Gastrocnemius medialis (tissue), 4 donors: ENCODE measurements around the gene CNKSR3. TPM values are rescaled to one million over a fixed set of nuclear protein-coding genes. Genes with fewer than 3 reads are reported as not detected.

Experiments
- ATAC-seq, 2 donors: fragments of 150-250 bp; one replicate each; pipeline ENCODE4 v1.9.1; 2016
- DNase-seq, 2 donors: peaks; one replicate each; pipeline ENCODE4 v3.0.0-alpha.2; 2019
- H3K27ac ChIP-seq, 4 donors: fragments of 200-600 bp; sonication (generic); 1 replicate in 1 of 4; 2 replicates in 3 of 4; pipeline ENCODE4 v1.5.1; 2016 to 2018; ENCODE audit warnings: mild to moderate bottlenecking in 2 of 4, moderate library complexity in 1 of 4
- H3K27me3 ChIP-seq, 3 donors: fragments of 200-600 bp; sonication (generic) in 2 of 3; 1 replicate in 1 of 3; 2 replicates in 2 of 3; pipeline versions ENCODE4 v1.5.1 to v1.6.0; 2016 to 2019; ENCODE audit warnings: mild to moderate bottlenecking in 1 of 3, moderate library complexity in 1 of 3
- H3K36me3 ChIP-seq, 2 donors: fragments of 200-600 bp; sonication (generic) in 1 of 2; one replicate each; pipeline ENCODE4 v1.5.1; 2017 to 2018
- H3K4me1 ChIP-seq, 2 donors: fragments of 200-600 bp; sonication (generic) in 1 of 2; one replicate each; pipeline ENCODE4 v1.5.1; 2016 to 2017; ENCODE audit warnings: mild to moderate bottlenecking in 2 of 2
- H3K4me3 ChIP-seq, 4 donors: fragments of 200-600 bp; sonication (generic) in 3 of 4; 1 replicate in 1 of 4; 2 replicates in 3 of 4; pipeline ENCODE4 v1.5.1; 2016 to 2019; ENCODE audit warnings: mild to moderate bottlenecking in 2 of 4
- H3K9me3 ChIP-seq, 3 donors: fragments of 200-600 bp; sonication (generic) in 2 of 3; 1 replicate in 1 of 3; 2 replicates in 2 of 3; pipeline ENCODE4 v1.5.1; 2016 to 2019
- CTCF ChIP-seq, 5 experiments: fragments of 450-650 bp in 3 of 5; fragments of 200-600 bp in 2 of 5; sonication (generic) in 2 of 5; IDR thresholded peaks in 4 of 5; conservative IDR thresholded peaks in 1 of 5; 1 replicate in 4 of 5; 2 replicates in 1 of 5; pipeline ENCODE4 v1.5.1; 2016 to 2019; ENCODE audit warnings: antibody characterized with exemption in 5 of 5, mild to moderate bottlenecking in 3 of 5, moderate library complexity in 3 of 5
- POLR2A ChIP-seq, 2 donors: fragments of 450-650 bp; IDR thresholded peaks; one replicate each; pipeline ENCODE4 v1.6.1; 2017; ENCODE audit warnings: antibody characterized with exemption in 2 of 2, mild to moderate bottlenecking in 2 of 2, moderate library complexity in 2 of 2
- in situ Hi-C, 4 donors: fragments of 200-750 bp; cut with MboI; loops; one replicate each; pipeline versions ENCODE4 v1.15.0 to v1.8.0; 2017; ENCODE audit warnings: low sequenced_read_pairs in 4 of 4
- intact Hi-C: fragments of 100-400 bp; cut with DNase I; formaldehyde crosslinking; loops from one replicate; pipeline ENCODE4 v1.15.1; 2023; ENCODE audit warnings: low total_unique reads
- total RNA-seq, 4 donors: library from RNA; depleted of rRNA; stranded (reverse); fragments of >200 nt; gene quantifications; one replicate each; pipeline versions ENCODE4 v1.1.0 to v1.2.3, GENCODE V29; 2016

CNKSR3 gene
- total RNA-seq, 4 donors from 2014 or later = 0.70 to 4.6 (median 2.9) TPM

- Histone ChIP-seq H3K4me1 (no peaks in the 10 kb centered on the region), H3K36me3 (no peaks in the 10 kb centered on the region), H3K27me3 (no peaks in the 10 kb centered on the region), H3K4me3 (no peak overlapping the region), H3K9me3 (no peaks in the 10 kb centered on the region), H3K27ac (no peak overlapping the region)
- DNase-seq = no peak
- in situ Hi-C loops = no loop called here
- intact Hi-C loops = no loop called here
- no peak for TF ChIP-seq POLR2A (IDR thresholded peaks at IDR 0.05)
- TF ChIP-seq CTCF (IDR thresholded peaks at IDR 0.05 in 4 of 5, conservative IDR thresholded peaks at IDR 0.05 in 1 of 5) = no peak
- ATAC-seq = no peak
Measured at GRCh38 chr6:154440022-154440421, 70.5 kb downstream of the CNKSR3 start.

DNA sequence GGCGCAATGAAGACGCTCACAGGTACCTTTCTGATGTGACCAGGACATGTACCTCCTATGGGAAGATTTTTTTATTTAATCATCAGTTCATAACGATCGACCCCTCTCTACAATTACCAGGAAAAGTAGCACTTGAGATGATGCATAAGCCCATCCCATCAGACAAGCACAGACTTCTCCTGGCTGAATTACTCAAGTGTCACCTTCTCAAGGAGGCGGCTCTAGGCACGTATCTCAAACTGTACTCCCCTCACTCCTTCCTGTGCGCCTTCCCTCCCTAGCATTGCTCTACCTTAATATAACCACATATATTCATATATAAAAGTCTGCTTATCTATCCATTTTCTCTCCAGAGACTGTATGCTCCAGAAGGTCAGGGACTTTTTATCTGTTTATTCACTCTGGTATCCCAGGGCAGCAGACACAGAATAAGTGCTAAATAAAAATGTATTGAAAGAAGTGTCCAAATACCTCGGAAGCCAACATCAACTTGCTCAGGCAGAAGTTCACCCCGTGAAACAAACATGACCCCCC is 71.5 kb downstream of the CNKSR3 start:
- H3K36me3 ChIP-seq = no peaks in the 10 kb centered on the region
- no peak for TF ChIP-seq POLR2A (IDR thresholded peaks at IDR 0.05)
- TF ChIP-seq CTCF (IDR thresholded peaks at IDR 0.05 in 4 of 5, conservative IDR thresholded peaks at IDR 0.05 in 1 of 5) = no peak
- H3K4me3 ChIP-seq = no peak overlapping the region
- in situ Hi-C loops = no loop called here
- no peaks in the 10 kb centered on the region for H3K9me3 ChIP-seq
- no peak overlapping the region for H3K27ac ChIP-seq
- no peak for DNase-seq
- no peak for ATAC-seq
- peaks cover 5 to 8% of the 10 kb centered on the region in 2 donors for H3K4me1 ChIP-seq
- H3K27me3 ChIP-seq = no peaks in the 10 kb centered on the region
- intact Hi-C loops = no loop called here

DNA sequence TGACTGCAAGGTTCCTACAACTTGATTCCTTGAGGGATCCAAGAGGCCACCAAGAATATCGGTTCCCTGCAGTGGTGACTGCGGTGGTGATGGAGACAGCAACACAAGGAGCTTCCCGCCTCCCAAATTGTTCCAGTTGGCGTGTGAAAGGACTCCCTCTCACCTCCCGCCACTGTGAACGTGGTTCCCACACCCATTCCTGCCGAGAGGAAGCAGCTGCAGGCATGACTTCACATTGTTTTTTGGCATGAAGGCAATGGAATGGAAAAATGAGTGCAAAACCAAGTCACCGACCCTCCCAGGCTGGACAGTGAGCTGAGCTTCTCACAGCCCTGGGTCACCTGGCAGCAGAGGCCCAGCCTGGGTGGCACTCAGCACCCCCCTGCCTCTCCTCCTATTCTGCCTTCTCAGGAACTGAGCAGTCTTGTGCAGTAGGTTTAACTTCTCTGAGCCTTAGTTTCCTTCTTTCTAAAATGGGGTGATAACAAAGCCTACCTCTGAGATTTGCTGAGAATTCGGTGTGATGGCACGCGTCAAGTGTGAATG is 75.0 kb downstream of the CNKSR3 start:
- H3K4me1 ChIP-seq = peaks cover 14 to 16% of the 10 kb centered on the region in 2 donors
- H3K27me3 ChIP-seq = no peaks in the 10 kb centered on the region
- intact Hi-C loops (no loop called here), in situ Hi-C loops (no loop called here)
- no peak overlapping the region for H3K4me3 ChIP-seq
- no peaks in the 10 kb centered on the region for H3K9me3 ChIP-seq
- H3K36me3 ChIP-seq = no peaks in the 10 kb centered on the region
- DNase-seq (no peak), ATAC-seq (peak in 1 of 2 donors; percentile 39)
- TF ChIP-seq POLR2A (IDR thresholded peaks at IDR 0.05) = no peak
- no peak for TF ChIP-seq CTCF (IDR thresholded peaks at IDR 0.05 in 4 of 5, conservative IDR thresholded peaks at IDR 0.05 in 1 of 5)
- H3K27ac ChIP-seq = no peak overlapping the region

DNA sequence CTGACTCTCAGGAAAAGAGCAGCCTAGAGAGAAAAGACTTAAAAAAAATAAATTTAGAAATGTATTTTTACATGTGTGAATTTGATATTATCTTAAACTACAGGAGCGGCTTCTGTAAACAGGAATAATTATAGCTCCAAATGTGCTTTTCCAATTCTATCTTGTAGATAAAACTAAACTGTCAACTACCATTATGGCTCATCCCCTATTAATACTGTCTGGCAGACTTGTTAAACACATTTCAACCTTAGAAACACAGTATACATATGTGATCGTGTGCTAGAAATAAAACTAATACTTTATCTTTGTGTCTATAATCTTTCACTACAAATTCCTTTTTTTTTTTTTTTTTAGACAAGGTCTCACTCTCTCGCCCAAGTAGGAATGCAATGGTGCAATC is 75.8 kb downstream of the CNKSR3 start:
- H3K36me3 ChIP-seq = no peaks in the 10 kb centered on the region
- no peak for DNase-seq
- in situ Hi-C loops (no loop called here), intact Hi-C loops (no loop called here)
- H3K4me3 ChIP-seq = no peak overlapping the region
- H3K9me3 ChIP-seq = no peaks in the 10 kb centered on the region
- H3K4me1 ChIP-seq = peaks cover 14 to 16% of the 10 kb centered on the region in 2 donors
- no peak overlapping the region for H3K27ac ChIP-seq
- no peaks in the 10 kb centered on the region for H3K27me3 ChIP-seq
- TF ChIP-seq CTCF (IDR thresholded peaks at IDR 0.05 in 4 of 5, conservative IDR thresholded peaks at IDR 0.05 in 1 of 5) (no peak), POLR2A (IDR thresholded peaks at IDR 0.05) (no peak)
- ATAC-seq = no peak
